Body of pancreas (tissue), 4 donors: ENCODE data around the gene HERC3. TPM values are rescaled to one million over a fixed set of nuclear protein-coding genes. Genes with fewer than 3 reads are reported as not detected.

Experiments used
- ATAC-seq: fragments of 150-250 bp; one replicate; pipeline ENCODE4 v1.9.1; 2016
- DNase-seq, 4 donors: peaks; one replicate each; pipeline ENCODE4 v3.0.0-alpha.2; 2019
- H3K27ac ChIP-seq, 4 donors: fragments of 200-600 bp; sonication (generic); 1 replicate in 3 of 4; 2 replicates in 1 of 4; pipeline versions ENCODE4 v1.5.1 to v1.6.1; 2016 to 2019; ENCODE audit warnings: mild to moderate bottlenecking in 1 of 4, mixed read lengths in 1 of 4, moderate library complexity in 1 of 4
- H3K27me3 ChIP-seq, 2 donors: fragments of 200-600 bp; sonication (generic); one replicate each; pipeline ENCODE4 v1.6.0; 2016; ENCODE audit warnings: mild to moderate bottlenecking in 1 of 2
- H3K36me3 ChIP-seq, 2 donors: fragments of 200-600 bp; sonication (generic); replicated peaks in 1 of 2; 2 replicates each; pipeline ENCODE4 v1.5.1; 2016; ENCODE audit warnings: low read depth in 2 of 2; ENCODE audit not compliant: insufficient read depth in 1 of 2
- H3K4me1 ChIP-seq: fragments of 200-600 bp; sonication (generic); one replicate; pipeline ENCODE4 v1.6.0; 2016
- H3K4me3 ChIP-seq, 2 donors: fragments of 200-600 bp; sonication (generic); 1 replicate in 1 of 2; 2 replicates in 1 of 2; pipeline ENCODE4 v1.5.1; 2016 to 2019
- H3K9me3 ChIP-seq, 3 donors: fragments of 200-600 bp; sonication (generic); 1 replicate in 2 of 3; 2 replicates in 1 of 3; pipeline ENCODE4 v1.5.1; 2016
- POLR2A ChIP-seq, 3 donors: fragments of 450-650 bp; IDR thresholded peaks; one replicate each; pipeline ENCODE4 v1.6.1; 2016; ENCODE audit warnings: antibody characterized with exemption in 3 of 3, mild to moderate bottlenecking in 2 of 3
- WGBS, 2 donors: methylation state at CpG; one replicate each; pipeline ENCODE4 v1.1.5; 2017; 5-methylcytosine and 5-hydroxymethylcytosine counted together
- intact Hi-C: fragments of 100-400 bp; cut with DNase I; formaldehyde crosslinking; loops from one replicate; pipeline ENCODE4 v1.15.1; 2023
- total RNA-seq, 2 donors: library from RNA; depleted of rRNA; stranded (reverse); fragments of >200 nt; gene quantifications; one replicate each; pipeline ENCODE4 v1.1.0, GENCODE V29; 2016
- TF ChIP-seq, protein P1 (sequence below), 7 experiments: fragments of 450-650 bp in 4 of 7; fragments of 200-600 bp in 3 of 7; sonication (generic) in 3 of 7; IDR thresholded peaks; one replicate each; pipeline ENCODE4 v1.5.1; 2016 to 2019; ENCODE audit warnings: antibody characterized with exemption in 7 of 7

The HERC3 gene
- total RNA-seq, 2 donors from 2014 or later: 10.9 to 19.5 TPM

DNA sequence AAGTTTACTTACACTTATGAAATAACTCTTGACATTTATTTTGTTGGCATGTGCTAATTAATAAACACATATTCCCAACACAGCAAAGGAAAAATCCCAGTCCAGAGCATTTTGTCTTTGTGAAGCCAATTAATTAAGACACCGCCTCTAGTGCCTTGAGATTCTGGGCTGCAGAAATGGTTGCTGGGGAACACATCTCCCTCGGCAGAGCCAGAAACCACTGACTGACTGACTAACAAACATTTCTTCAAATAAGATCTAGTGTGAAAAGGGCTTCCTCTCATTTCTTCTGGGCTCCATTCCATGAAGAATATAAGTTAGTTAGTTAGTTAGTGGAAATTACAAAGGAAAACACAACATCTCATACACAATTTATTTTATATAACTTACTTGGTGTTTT, 133.7 kb downstream of the HERC3 start:
- no peak overlapping the region for H3K4me3 ChIP-seq
- WGBS, 2 donors: 91 to 98% methylated on average over 2 of the region's 2 CpGs
- intact Hi-C loops: no loop called here
- H3K27me3 ChIP-seq: no peaks in the 10 kb centered on the region
- no peak for TF ChIP-seq POLR2A (IDR thresholded peaks at IDR 0.05)
- TF ChIP-seq, protein P1, sequence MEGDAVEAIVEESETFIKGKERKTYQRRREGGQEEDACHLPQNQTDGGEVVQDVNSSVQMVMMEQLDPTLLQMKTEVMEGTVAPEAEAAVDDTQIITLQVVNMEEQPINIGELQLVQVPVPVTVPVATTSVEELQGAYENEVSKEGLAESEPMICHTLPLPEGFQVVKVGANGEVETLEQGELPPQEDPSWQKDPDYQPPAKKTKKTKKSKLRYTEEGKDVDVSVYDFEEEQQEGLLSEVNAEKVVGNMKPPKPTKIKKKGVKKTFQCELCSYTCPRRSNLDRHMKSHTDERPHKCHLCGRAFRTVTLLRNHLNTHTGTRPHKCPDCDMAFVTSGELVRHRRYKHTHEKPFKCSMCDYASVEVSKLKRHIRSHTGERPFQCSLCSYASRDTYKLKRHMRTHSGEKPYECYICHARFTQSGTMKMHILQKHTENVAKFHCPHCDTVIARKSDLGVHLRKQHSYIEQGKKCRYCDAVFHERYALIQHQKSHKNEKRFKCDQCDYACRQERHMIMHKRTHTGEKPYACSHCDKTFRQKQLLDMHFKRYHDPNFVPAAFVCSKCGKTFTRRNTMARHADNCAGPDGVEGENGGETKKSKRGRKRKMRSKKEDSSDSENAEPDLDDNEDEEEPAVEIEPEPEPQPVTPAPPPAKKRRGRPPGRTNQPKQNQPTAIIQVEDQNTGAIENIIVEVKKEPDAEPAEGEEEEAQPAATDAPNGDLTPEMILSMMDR (IDR thresholded peaks at IDR 0.05): no peak
- H3K9me3 ChIP-seq: no peaks in the 10 kb centered on the region
- no peak overlapping the region for H3K27ac ChIP-seq
- no peak for ATAC-seq
- DNase-seq: no peak
- peaks cover 23 to 30% of the 10 kb centered on the region in 2 donors for H3K36me3 ChIP-seq
- H3K4me1 ChIP-seq: no peaks in the 10 kb centered on the region

DNA sequence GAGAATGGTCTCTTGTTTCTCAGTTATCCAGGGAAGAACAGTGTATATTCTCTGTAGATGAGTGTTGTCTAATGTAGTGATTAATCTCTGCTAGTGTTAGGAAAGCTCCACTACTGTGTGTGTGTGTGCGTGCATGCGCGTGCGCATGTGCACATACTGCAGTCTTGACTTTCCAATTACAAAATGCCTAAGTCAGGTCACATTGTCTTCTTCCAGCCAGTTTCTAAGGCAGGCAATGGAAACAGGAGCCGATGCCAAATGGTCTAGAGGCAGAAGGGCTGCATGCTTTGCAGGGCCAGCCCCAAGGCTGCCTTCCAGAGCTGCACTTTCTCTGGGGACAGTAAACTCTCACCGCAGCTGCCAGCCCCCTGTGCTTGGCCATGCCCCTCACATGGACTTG, 135.9 kb downstream of the HERC3 start:
- Histone ChIP-seq H3K4me1 (no peaks in the 10 kb centered on the region), H3K4me3 (no peak overlapping the region), H3K9me3 (no peaks in the 10 kb centered on the region), H3K36me3 (peaks cover 23 to 27% of the 10 kb centered on the region in 2 donors), H3K27me3 (no peaks in the 10 kb centered on the region), H3K27ac (no peak overlapping the region)
- DNase-seq (no peak), ATAC-seq (no peak)
- 94 to 97% methylated on average over 5 to 6 of the region's 6 CpGs for WGBS, 2 donors
- TF ChIP-seq, protein P1 (IDR thresholded peaks at IDR 0.05): no peak
- TF ChIP-seq POLR2A (IDR thresholded peaks at IDR 0.05): no peak
- intact Hi-C loops: no loop called here

DNA sequence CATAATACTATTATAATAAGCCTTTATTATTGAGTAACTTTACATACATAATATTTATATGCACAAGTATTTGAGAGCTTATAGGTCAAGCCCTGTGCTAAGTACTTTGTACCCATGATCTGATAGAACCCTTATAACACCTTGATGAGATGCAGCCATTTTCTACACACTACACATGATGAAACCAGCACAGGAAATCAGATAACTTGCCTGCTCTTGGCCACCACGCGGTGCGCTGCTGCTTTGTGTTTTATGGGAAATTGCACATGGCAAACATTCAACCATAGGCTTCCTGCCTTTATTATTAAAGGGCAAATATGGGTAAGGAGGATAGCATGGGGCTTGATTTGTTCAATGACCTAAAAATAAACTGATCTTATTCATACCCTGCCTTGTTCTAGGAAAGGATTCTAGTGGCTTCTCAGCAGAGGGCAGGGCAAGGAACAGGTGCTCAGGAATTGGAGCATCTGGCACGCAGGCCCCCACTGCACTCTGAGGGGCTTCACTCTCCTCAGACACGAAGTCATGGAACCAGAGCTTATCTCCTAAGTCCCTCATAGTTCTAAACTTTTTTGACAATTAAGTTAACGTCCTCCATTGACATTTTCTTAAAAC, 137.0 kb downstream of the HERC3 start:
- no peak for DNase-seq
- intact Hi-C loops: no loop called here
- Histone ChIP-seq H3K4me3 (no peak overlapping the region), H3K9me3 (no peaks in the 10 kb centered on the region), H3K27ac (no peak overlapping the region), H3K4me1 (peaks cover 8% of the 10 kb centered on the region), H3K27me3 (no peaks in the 10 kb centered on the region), H3K36me3 (peaks cover 22 to 23% of the 10 kb centered on the region in 2 donors)
- ATAC-seq: no peak
- WGBS, 2 donors: 78 to 88% methylated on average over 6 of the region's 6 CpGs
- no peak for TF ChIP-seq POLR2A (IDR thresholded peaks at IDR 0.05)
- TF ChIP-seq, protein P1 (IDR thresholded peaks at IDR 0.05): no peak

DNA sequence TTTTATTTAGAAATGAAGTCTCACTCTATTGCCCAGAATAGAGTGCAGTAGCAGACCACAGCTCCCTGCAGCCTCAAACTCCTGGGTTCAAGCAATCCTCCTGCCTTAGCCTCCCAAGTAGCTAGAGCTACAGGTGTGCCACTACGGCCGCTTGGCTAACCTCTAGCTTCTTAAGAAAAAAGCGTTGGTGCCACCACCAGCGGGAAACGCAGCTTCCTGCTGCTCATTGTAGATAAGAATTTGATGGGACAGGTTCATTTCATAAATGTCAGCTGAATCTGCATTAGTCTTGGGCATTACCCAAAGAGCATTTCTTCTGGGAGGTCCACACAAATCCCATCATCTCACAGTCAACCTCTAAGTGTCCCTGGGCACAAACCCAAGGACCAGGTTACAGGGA, 138.5 kb downstream of the HERC3 start:
- H3K4me1 ChIP-seq: peaks cover 22% of the 10 kb centered on the region
- TF ChIP-seq POLR2A (IDR thresholded peaks at IDR 0.05): no peak
- TF ChIP-seq, protein P1 (IDR thresholded peaks at IDR 0.05): no peak
- H3K27me3 ChIP-seq: no peaks in the 10 kb centered on the region
- WGBS, 2 donors: 85 to 97% methylated on average over 5 of the region's 5 CpGs
- ATAC-seq (no peak), DNase-seq (no peak)
- H3K27ac ChIP-seq: no peak overlapping the region
- H3K9me3 ChIP-seq: no peaks in the 10 kb centered on the region
- intact Hi-C loops: no loop called here
- peaks cover 22 to 23% of the 10 kb centered on the region in 2 donors for H3K36me3 ChIP-seq
- H3K4me3 ChIP-seq: no peak overlapping the region

DNA sequence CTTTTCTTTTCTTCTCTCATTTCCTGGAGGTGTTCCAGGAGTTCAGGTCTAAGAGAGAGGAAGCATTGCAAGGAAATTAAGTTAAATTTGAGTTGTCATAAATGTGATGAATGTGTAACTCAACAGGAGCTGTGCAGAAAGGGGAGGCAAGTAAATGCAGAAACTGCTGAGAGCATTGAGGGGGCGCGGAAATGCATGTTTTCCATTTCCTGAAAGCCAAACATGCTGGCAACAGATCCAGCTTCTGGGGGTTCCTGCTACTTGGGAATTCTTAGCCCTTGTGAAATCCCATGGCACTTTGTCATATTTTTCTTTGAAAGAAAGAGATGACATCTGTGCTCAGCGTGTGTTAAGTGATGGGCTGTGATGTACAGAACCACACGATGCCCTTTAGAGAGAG, 139.1 kb downstream of the HERC3 start:
- Histone ChIP-seq H3K36me3 (peaks cover 22 to 23% of the 10 kb centered on the region in 2 donors), H3K27ac (no peak overlapping the region), H3K9me3 (no peaks in the 10 kb centered on the region), H3K27me3 (no peaks in the 10 kb centered on the region), H3K4me3 (no peak overlapping the region), H3K4me1 (peaks cover 28% of the 10 kb centered on the region)
- intact Hi-C loops: no loop called here
- 86 to 92% methylated on average over 4 of the region's 4 CpGs for WGBS, 2 donors
- no peak for DNase-seq
- ATAC-seq: no peak
- TF ChIP-seq, protein P1 (IDR thresholded peaks at IDR 0.05): no peak
- TF ChIP-seq POLR2A (IDR thresholded peaks at IDR 0.05): no peak
